GM11168 (cell line): Measurements from ENCODE around the gene RABGGTA.

ENCODE experiments used
- in situ Hi-C: fragments of 300-500 bp; cut with MboI; formaldehyde crosslinking; loops from one replicate; pipeline ENCODE4 v1.12.0; 2022; ENCODE audit warnings: low sequenced_read_pairs; ENCODE audit not compliant: unreplicated experiment

Gene RABGGTA, protein sequence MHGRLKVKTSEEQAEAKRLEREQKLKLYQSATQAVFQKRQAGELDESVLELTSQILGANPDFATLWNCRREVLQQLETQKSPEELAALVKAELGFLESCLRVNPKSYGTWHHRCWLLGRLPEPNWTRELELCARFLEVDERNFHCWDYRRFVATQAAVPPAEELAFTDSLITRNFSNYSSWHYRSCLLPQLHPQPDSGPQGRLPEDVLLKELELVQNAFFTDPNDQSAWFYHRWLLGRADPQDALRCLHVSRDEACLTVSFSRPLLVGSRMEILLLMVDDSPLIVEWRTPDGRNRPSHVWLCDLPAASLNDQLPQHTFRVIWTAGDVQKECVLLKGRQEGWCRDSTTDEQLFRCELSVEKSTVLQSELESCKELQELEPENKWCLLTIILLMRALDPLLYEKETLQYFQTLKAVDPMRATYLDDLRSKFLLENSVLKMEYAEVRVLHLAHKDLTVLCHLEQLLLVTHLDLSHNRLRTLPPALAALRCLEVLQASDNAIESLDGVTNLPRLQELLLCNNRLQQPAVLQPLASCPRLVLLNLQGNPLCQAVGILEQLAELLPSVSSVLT

DNA sequence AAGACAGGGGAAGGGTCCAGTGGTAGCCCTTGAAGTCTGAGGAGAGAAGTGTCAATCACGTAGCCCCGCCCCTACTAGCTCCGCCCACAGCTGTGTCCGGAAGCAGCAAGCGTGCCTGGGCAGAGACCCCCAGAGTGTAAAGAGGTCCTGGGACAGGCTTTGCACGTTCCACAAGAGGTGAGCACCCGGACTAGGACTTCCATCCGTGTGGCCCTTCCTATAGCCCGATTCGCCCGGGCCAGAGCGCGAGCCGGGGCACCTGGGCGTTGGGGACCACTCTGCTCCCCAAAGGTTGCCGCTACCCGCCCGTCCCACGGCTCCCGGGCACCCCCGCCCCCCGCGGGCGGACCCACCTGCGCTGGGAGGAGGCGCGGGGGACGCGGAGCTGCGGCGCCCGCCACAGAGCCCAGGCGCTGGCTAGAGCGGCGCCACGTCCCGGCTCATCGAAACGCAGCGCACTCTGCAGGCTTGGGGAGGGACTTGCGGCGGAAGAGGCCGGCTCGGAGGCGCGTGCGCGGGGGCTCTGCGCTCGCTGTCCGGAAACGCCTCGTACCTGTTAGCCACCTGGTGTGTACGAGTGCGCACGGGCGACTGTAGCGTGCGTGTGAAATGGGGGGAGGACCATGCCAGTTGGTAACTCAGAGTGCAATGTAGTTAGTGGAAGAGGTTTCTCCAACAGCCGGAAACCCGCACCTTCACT lies at the start of gene RABGGTA:
TSS of gene RABGGTA (minus strand) at position 464 of the 700 bp plus-strand sequence. CDS start 482 bp downstream, outside the sequence.
- in situ Hi-C loops, result no loop called here

DNA sequence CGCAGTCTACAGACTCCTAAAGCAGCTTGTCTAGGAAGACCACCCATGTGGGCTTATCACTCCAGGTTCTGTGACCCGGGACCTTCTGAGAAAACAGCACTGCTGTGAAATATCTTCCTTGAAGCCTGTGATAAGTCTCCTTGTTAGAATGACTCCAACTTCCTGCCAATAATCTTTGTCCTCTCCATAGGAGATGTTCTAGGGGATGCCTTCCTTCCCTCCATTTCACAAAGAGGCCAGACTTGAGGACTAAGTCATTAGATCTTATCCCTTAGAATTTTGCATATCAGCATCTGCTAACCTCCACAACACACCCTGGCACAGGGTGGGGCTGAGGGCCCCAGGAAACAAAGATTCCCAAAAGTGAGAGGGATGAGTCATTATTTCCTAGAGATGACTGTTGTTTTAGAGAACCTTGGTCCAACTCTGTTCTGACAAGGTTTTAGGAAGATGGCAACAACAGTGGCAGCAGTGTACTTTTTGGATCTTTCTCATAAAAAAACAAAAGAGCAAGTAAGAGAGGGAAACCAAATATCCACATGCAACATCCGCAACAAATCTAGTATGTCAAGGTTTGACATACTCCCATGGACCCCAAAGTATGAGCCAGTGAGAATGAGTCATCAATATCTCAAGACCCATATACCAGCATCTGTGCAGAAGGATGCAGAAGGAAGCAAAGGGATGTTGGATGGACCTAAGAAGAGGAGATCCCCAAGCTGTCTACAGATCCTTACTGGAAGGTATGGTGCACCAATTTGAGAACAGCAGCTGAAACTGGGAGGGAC lies 45.9 kb upstream of the RABGGTA start:
- in situ Hi-C loops, result no loop called here

DNA sequence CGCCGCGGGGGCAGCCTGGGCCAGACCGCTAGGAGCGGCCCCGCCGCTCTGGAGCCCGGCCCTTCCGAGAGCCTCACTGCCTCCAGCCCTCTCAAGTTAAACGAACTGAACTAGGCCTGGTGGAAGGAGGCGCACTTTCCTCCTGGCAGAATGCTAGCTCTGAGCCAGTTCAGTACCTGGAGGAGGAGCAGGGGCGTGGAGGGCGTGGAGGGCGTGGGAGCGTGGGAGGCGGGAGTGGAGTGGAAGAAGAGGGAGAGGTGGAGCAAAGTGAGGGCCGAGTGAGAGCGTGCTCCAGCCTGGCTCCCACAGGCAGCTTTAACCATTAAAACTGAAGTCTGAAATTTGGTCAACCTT lies 45.2 kb upstream of the RABGGTA start:
- in situ Hi-C loops, result no loop called here

DNA sequence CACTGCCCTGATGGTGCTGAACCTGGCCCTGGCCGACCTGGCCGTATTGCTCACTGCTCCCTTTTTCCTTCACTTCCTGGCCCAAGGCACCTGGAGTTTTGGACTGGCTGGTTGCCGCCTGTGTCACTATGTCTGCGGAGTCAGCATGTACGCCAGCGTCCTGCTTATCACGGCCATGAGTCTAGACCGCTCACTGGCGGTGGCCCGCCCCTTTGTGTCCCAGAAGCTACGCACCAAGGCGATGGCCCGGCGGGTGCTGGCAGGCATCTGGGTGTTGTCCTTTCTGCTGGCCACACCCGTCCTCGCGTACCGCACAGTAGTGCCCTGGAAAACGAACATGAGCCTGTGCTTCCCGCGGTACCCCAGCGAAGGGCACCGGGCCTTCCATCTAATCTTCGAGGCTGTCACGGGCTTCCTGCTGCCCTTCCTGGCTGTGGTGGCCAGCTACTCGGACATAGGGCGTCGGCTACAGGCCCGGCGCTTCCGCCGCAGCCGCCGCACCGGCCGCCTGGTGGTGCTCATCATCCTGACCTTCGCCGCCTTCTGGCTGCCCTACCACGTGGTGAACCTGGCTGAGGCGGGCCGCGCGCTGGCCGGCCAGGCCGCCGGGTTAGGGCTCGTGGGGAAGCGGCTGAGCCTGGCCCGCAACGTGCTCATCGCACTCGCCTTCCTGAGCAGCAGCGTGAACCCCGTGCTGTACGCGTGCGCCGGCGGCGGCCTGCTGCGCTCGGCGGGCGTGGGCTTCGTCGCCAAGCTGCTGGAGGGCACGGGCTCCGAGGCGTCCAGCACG lies 44.6 kb upstream of the RABGGTA start:
- in situ Hi-C loops, result no loop called here

DNA sequence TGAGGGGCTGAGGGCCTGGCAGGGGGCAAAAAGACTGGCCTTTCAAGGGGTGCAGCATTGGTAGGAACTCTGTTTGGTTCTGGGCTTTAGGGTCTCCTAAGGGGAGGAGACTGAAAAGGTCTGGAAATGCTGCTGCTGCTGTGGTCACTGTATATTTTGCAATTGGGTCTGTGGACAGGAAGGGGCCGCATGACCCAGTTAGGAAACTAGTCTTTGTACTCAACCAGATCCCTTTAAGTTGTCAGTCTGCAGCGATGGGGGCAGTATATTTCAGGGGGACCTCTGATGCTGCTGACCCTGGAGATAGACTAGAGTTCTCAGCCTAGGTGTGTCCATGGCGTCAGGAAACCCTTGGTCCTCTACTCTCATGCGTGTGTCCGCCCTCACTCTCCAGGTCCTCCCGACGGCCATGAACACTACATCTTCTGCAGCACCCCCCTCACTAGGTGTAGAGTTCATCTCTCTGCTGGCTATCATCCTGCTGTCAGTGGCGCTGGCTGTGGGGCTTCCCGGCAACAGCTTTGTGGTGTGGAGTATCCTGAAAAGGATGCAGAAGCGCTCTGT lies 43.9 kb upstream of the RABGGTA start:
- in situ Hi-C loops, result no loop called here

DNA sequence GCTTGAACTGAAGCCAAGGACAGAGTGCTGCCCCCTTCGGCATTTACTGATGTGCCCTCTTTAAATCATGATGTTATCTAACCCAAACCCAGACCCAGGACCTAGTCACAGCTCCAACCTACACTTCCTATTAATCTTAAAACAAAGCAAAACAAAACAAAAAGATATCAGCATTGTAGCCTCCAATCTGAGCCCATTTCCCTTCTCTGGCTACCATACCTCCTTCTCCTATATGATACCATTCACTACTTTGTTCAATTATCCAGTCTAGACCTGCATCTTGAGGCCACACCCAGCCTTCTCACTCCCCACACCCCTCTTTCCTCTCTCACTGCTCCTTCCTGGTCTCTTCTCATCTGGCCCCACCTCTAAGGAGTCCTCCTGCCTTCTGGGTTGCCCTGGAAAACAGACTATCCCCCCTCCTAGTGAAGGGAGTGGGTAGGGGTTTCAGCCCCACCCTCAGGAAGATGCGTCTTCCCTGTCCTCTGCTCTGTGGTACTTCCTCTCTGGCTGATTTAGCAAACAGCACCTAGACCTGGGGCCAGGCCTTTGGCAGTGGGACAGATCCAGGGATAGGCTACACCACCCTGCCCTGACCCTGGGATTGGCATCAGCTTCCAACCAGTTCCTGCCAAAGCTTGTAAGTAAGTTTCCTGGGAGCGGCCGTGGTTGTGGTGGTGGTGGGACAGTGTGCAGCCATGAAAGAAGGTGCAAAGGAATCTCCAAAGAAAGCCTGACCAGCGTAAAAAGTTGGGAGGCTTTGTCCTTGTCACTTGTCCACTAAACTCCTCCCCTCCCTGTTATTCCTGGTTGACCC lies 43.2 kb upstream of the RABGGTA start:
- in situ Hi-C loops, result no loop called here

DNA sequence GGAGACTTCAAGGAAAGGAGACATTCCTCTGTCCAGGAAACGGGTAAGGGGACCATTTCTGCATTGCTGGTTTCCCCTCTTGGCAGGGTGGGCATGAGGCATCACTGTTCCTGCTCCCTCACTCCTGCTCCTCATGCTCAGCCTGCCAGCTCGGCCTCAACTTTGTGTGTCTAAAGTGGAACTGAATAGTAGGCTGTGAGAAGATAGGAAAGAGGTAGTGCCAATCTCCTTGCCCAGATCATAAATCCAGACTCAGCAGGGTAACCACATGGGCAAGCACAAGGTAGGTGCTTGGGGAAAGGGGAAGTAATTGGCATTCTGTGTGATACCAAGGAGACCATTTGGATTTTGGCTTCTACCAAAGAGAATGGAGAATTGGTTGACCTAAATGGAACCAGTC lies 42.5 kb upstream of the RABGGTA start:
- in situ Hi-C loops, result no loop called here

DNA sequence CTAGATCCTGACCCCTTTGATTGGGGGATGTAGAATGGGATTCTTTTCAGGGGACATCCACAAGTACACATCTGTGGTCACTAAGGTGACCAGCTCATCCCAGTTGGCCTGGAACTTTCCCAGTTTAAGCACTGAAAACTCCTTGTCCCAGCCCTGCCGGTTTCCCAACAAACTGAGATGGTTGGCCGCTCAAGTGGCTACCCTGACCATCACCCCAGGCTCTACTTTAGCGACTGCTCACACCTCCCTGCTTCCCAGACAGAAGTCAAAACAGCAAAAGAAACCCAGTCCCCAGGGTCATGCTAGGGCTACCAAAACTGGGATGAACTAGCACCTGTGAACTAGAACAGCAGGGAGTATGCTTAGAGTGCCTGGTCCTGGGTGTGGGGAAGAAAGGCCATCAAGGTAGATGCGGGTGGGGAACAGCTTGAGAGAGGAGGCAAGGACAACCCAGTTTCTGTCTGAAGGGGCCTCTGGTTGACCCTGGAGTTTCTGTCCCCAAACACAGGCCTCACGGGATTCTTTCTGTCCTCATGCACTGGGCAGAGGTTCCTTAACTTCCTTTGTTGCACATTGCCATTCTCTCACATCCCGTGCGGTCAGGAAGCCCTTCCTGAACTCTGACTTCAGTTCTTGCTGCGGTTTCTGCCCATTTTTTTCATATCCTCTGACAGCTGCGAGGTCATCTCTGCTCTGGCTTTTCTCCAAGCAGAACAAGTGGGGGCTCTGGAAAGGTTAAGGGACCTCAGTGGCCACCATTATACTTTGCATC lies 41.5 kb upstream of the RABGGTA start:
- in situ Hi-C loops, result no loop called here

DNA sequence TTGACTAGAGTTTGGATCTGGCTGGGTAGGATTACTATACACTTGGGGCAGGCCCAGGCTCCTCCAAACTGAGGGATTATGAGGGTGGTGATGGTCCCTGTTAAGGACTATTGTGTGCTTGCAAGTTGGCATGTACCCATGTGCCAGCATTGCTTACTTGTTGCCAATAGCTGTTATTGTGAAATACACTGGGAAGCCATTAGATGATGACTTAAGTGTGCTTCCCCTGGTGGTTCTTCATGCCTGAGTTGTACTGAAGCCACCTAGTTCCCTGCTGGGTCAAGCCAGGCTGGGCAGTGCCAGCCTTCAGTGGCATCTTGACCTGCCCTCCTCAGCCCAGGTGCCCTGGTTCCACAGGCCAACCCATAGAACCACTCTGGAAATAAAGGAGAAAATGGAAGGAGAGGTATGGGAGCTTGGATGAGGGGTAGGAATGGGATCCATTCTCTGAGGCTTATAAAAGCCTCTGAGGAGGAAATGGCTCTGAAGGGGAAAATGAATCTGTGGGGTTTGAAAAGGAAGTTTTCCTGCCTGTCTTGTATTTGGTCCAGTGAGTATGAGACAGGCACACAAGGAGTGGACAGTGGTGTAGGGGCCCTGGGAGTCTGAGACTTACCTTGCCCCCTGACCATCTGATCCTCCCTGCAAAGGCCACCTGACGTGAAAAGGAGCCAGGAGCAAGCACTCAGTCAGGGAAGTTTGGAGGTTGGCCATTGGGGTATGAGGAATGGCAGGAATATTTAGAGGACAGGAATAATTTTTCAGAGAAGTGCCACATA lies 40.6 kb upstream of the RABGGTA start:
- in situ Hi-C loops, result no loop called here

DNA sequence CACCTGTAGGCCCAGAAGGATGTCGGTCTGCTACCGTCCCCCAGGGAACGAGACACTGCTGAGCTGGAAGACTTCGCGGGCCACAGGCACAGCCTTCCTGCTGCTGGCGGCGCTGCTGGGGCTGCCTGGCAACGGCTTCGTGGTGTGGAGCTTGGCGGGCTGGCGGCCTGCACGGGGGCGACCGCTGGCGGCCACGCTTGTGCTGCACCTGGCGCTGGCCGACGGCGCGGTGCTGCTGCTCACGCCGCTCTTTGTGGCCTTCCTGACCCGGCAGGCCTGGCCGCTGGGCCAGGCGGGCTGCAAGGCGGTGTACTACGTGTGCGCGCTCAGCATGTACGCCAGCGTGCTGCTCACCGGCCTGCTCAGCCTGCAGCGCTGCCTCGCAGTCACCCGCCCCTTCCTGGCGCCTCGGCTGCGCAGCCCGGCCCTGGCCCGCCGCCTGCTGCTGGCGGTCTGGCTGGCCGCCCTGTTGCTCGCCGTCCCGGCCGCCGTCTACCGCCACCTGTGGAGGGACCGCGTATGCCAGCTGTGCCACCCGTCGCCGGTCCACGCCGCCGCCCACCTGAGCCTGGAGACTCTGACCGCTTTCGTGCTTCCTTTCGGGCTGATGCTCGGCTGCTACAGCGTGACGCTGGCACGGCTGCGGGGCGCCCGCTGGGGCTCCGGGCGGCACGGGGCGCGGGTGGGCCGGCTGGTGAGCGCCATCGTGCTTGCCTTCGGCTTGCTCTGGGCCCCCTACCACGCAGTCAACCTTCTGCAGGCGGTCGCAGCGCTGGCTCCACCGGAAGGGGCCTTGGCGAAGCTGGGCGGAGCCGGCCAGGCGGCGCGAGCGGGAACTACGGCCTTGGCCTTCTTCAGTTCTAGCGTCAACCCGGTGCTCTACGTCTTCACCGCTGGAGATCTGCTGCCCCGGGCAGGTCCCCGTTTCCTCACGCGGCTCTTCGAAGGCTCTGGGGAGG lies 39.5 kb upstream of the RABGGTA start, which contains the start of gene LTB4R:
TSS of gene LTB4R (plus strand) at position 857 of the 959 bp plus-strand sequence. CDS start 4,150 bp downstream, outside the sequence.
- in situ Hi-C loops, result no loop called here

DNA sequence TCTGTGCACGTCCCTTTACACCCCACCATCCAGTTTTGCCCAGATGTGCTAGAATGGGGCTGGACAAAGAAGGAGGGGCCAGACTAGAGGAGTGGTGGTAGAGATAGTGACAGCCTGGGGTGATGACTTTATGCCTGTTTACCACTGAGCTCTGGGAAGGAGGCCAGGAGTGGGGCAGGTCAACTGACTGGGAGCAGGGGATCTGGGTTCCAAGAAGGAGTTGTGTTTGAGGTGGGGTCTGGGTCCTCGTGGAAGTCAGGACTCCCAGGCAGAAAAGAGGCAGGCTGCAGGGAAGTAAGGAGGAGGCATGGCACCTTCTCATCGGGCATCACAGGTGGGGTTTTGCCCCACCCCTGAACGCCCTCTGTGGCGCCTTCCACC lies 38.9 kb upstream of the RABGGTA start:
- in situ Hi-C loops, result no loop called here

DNA sequence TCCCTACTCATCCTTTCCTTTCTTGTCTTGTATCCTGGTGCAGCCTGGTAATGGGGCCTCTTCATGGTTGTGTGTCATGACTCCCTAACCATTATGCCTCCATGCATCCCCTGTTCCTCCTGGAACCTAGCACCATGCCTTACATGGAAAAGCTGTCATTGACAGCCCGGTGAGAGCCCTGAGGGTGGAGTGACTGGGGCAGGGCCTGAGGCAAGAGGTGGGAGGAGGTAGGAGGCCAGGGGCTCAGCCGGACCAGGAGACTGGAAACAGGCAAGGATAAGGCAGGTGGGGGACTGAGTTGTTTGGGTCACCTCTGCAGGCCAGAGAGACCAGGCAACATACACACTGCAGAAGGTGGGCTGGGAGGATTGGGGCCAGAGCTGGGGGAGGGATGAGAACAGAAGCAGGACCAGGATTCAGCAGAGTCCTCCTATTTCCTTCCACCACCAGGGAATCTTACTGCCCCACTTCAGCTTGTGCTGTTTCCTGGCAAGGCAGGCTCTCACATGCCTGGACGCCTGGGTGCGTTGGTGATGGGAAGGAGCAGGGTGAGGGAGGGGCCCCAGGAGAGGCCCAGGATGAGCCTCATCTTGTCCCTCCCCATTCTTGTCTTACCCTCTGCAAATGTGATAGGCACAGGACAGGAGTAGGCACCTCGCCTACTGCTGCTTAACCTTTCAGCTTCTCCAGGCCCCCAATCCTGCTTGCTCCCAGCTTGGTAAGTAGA lies 38.3 kb upstream of the RABGGTA start, which contains the start of gene LTB4R2:
TSS of gene LTB4R2 (plus strand) at position 603 of the 727 bp plus-strand sequence. CDS start 525 bp downstream, outside the sequence.
- in situ Hi-C loops, result no loop called here

DNA sequence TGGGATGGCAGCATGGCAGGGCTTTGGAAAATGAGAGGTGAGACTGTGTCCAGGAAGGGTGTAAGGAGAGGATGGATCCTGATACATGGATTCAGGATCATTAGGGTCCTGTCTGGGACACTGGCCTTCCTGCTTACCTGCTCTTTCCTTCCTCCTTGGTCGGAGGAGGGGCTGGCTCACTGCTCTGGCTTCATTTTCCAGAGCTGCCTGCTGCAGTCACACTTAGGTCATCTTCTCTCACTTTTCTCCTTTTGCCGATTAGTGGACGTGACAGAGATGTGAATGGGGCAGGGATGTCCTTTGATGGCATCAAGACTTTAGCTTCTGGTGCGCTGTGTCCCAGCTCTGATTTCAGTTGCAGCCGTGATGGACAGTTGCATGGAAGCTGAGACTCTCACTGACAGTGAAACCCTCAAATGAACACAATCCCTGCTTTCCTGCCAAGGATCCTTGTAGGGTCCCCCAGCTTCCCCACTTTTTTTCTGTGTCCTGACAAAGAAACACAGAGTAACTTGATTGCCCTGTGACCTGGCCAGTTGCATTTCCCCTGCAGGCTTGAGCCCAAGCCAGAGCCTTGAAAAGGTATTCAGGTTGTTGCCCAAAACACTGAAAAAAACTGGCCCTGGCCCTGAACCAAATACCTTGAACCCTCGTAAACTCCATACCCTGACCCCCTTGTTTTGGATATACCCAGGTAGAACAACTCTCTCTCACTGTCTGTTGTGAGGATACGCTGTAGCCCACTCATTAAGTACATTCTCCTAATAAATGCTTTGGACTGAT lies 37.1 kb upstream of the RABGGTA start:
- in situ Hi-C loops, result no loop called here

DNA sequence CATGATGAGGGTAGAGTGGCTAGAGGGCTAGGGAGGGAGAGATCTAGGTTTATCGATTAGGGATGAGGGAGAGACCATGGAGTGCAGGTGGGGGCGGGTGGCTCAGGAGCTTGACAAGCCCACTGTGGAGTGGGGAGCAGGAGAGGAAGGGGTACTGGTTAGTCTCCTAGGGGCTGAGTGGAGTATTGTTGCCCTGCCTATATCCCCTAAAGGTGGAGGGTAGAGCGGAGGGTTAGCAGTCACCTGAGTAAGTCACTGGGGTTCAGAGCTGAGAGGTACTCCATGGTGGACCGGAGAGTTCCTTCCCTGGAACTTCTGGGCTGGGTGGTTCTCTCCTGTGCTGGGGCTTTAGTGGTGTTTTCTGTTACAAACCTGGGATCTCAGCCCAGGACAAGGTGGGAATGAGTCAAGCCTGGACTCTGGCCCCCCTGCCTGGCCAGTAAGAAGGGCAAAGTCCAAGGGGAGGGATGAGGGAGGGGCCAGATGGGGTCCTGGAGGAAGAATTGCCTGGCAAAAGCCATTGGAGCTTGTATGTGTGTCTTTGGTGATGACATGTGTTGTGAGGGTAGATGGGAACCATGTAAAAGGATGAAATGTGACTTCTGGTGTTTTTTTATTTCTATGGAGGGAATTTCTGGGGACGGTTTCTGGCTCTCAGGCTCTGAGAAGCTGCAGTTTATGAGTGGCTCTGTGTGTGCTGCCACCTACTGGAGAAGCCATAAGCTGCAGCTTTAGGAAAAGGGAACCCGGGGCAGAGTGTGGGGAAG lies 36.4 kb upstream of the RABGGTA start, which contains the start of gene CIDEB:
TSS of gene CIDEB (minus strand) at position 403 of the 767 bp plus-strand sequence. CDS start at position 284, 119 bp downstream.
- in situ Hi-C loops, result no loop called here
